Hypothalamus (tissue), 51 donors: ENCODE measurements around the gene PRELID3B.
A peak's percentile ranks its signal among the peaks of the same experiment; 100 is the strongest.
"Not testable (repeated sequence)": the region's sequence is repeated elsewhere in the genome, so short reads cannot be mapped to it uniquely, and the experiment has no call there.

Source experiments
- DNase-seq, 51 donors: peaks; one replicate each; lab custom pipeline; 2025; lab: John Stamatoyannopoulos, UW

PRELID3B gene

DNA sequence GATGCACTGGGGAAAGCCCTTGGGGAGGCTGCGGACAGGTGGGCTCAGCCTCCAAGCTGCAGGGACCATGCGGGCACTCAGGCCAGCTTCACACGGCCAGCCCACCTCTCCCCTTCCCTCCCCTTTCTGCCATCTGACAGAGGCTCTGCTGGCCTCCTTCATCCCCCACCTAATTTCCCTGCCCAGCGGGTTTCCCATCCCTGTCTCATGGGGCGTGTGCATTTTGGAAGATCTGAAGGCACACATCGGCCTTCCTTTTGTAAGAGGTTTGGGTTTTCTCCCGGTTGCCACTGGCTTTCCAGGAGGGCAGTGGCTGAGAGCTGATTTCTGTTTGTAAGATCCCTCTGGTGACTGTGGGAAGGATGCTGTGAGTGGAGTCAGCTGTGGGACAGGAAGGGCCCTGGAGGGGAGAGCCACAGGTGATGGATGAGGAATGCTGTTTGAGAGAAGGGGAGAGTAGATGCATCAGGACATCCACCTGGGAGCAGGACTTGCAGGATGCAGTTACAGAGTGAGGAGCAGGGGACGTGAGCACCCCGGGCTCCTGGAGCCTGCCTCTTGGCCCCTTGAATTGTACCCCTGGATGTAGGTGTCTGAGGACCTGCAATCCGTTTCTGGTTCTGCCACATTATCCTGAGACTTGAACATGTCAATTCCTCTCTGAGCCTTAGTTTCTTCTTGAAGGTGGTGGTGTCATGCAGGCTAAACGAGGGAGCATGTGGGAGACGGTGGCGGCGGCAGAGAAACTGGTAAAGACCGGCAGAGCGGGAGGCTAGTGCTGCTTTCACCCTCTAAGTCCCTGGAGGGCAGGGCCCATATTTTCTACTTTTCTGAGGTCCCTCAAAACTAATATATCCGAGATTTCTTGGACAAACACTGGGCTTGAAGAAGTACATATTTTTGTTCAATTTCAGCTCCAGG is 29.3 kb downstream of the PRELID3B start:
- no peak for DNase-seq

DNA sequence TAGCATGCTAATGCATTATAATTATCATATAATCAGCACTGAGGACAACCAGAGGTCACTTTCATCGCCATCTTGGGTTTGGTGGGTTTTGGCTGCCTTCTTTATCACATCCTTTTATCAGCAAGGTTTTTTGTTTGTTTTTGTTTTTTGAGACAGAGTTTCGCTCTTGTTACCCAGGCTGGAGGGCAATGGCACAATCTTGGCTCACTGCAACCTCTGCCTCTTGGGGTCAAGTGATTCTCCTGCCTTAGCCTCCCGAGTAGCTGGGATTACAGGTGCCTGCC is 30.8 kb downstream of the PRELID3B start:
- DNase-seq: not testable (repeated sequence)

DNA sequence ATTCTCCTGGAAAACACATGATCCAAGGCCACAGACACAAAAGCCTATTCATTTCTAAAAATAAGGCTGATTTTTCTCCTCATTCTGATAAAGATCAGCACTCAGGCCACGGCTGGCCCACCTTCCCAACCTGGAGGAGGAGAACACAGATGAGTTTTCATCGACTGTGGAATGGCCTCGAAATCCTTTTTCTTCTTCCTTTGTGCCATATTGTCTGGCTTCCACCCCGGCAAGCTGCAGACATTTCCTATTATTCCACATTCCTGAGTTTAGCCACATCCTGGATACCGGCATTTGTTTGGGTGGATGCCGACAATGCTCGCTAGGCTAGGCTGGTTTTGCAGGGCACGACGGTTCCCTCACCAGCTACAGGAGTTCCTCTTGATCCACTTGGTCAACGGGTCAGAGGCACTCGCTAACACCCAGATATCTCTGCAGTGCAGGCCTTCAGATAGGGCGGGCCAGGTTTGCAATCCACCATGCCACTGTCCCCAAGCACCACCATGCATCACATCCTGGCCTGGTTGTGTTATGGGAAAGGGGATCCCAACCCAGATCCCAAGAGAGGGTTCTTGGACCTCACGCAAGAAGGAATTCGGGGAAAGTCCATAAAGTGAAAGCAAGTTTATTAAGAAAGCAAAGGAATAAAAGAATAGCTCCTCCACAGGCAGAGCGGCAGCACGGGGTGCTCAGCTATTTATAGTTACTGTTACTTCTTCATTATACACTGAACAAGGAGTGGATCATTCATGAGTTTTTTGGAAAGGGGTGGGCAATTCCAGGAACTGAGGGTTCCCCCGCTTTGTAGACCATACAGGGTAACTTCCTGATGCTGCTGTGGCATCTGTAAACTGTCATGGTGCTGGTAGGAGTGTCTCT is 31.4 kb downstream of the PRELID3B start:
- peak in 1 of 51 donors; percentile 4 for DNase-seq

DNA sequence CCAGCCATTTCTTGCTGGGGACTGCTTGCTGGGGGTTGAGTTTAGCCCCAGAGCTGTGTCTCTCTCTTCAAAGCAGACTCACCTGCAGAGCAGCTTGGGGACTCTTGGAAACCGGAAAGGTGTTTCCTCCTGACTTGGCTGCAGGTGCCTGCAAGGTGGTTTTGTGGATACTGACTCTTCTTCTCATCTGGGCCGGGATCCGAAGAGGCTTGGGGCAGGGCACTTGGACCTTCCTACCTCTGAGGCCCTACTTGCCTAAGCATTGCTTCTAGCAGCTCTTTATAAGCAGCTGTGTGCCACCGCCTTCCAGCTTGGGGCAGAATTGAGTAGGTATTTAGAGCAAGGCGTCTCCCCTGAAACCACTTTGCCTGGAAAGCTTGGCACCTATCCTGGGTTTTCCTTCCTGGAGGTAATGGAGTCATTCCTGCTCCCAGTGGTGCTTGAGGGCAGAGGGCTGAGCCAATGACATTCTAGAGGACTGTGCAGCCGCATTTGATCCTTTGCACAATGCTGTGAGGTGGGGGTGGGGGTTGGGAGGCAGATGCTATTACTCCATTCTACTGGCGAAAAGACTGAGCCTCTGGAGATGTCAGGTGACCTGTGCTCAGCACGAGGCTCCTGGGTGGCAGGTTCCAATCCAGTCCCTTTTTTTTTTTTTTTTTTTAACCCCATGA is 32.1 kb downstream of the PRELID3B start:
- DNase-seq: no peak

- no peak for DNase-seq
Measured at GRCh38 chr20:59008715-59009336, 33.8 kb downstream of the PRELID3B start.

DNA sequence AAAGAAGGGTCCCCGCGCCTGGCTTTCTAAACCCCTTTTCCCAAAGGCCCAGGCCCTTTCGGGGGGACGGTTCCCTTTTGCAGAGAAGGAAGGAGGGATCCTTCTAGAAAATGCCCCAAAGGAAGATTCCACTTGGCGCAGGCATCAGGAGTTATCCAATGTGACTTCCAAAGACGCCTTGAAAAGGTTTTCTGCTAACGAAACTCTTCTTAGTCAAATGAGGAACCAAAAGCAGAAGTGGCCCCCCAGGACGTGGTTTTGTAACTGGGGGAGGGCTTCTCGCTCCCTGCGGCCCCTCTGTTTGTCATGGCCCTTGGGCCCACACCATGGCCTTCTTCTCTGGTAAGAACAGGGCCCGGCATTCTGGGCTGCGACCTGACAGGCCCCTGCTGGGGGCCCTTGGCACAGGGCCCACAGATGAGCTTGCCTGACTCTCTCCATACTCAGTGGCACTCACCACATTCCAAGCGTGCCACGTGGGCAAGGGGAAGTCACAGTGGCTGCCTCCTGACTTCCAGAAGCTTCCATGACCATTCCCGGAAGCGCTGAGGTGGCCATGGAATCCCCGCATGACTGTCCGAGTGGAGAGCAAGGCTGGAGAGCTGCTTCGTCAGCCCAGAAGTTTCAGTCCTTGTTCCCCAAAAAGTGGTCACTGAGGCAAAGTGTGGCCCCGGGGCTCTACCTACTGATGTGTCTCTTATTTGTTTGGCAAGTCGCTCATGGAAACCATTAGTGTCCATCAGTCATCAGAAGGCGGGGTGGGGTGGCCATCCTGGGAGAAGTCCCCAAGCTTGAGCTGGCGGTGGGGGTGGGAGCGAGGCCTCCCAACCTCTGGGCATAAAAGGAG is 34.7 kb downstream of the PRELID3B start:
- peak in 15 of 51 donors; percentile 13 to 53 (median 28) for DNase-seq

DNA sequence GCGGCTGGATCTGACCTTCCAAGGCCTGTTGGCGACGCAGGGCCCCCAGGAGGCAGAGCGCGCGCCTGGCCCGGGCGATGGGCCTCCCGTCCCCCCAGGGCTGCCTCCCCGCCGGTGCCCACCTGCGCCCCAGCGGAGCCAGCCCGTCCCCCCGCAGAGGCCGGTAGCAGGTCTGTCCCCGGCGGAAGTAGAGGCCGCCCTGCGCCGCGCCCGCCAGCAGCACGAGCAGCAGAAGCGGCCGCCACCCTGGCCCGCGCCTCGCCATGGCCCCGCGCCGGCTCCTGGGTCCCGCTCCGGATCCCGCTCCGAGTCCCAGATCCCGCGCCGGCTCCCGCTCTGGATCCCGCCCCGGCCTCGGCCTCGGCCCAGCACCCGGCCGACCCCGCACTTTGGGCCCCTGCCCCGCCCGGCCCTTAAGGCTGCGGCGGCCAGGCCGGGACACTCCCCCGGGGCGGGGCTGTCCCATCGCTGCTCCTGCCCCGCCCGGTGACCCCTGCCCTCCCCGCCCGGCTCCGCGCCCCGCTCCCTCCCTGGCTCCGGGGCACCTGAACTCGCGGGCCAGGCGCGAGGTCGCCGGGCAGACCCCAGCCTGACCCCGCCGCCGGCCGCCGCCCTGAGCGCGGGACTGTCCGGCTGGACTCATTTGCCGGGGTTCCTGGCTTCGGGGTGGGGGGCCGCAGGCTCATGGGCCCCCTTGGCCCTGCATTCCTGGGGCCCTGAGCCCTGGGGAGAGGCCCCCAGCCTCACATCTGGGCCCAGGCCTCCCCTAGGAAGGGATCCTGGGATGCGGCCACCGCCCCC is 35.5 kb downstream of the PRELID3B start, which contains the start of gene CTSZ:
Gene CTSZ (minus strand): TSS at position 391 of the 801 bp plus-strand sequence. CDS start 126 bp downstream, at position 265.
- peak in 10 of 51 donors; percentile 16 to 60 (median 24) for DNase-seq

GRCh38 chr20:59006167-59006863 is 36.3 kb downstream of the PRELID3B start:
- DNase-seq: no peak

GRCh38 chr20:59005523-59006166 is 36.9 kb downstream of the PRELID3B start:
- DNase-seq: no peak

DNA sequence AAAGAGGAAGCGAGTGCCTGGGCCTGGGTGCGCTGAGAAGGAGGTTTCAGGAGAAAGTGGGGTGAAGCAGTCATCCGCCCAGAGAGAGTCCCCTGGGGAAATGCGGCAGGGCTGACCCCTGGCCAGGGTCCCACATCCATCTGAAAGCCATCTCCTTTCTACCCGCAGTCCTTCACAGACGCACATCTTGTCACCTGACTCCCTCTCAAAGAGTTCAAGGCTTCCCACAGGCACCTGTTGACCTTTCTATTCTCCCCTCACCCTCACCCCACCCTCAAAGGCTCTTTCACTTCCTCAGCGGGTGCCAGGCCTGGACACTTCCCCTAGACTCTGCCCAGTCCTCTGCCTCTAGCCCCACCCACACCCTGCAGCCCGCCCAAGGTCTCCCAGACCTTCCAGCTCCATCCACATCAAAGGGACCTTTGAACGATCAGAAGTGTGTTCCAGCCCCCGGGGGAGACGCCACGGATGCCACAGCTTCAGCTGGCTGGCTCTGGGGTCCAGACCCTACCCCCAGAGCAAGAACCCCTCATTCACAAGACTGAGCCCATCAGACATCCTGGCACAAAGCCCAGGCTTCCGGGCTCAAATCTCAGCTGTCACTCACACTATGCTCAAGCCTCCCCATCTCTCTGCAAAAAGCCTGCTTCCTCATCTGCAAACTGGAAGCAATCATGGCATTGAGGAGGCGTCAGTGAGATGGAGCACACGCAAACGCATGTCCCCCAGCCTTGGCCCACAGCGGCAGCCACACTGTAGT is 37.6 kb downstream of the PRELID3B start:
- peak in 13 of 51 donors; percentile 20 to 51 (median 38) for DNase-seq

DNA sequence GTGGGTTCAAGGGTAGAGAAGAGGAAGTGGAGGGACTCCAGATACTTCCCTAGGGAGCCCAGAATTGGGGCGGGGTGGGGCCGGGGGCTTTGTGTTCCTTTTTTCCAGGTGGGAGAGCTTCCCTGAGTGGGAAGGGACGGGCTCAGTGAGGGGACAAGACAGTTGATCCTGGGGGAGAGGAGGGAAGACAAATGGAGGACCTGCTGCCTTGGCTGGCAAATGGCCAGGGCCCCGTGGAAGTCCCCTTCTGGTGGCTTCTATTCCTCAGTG is 38.2 kb downstream of the PRELID3B start:
- peak in 5 of 51 donors; percentile 14 to 29 (median 17) for DNase-seq

DNA sequence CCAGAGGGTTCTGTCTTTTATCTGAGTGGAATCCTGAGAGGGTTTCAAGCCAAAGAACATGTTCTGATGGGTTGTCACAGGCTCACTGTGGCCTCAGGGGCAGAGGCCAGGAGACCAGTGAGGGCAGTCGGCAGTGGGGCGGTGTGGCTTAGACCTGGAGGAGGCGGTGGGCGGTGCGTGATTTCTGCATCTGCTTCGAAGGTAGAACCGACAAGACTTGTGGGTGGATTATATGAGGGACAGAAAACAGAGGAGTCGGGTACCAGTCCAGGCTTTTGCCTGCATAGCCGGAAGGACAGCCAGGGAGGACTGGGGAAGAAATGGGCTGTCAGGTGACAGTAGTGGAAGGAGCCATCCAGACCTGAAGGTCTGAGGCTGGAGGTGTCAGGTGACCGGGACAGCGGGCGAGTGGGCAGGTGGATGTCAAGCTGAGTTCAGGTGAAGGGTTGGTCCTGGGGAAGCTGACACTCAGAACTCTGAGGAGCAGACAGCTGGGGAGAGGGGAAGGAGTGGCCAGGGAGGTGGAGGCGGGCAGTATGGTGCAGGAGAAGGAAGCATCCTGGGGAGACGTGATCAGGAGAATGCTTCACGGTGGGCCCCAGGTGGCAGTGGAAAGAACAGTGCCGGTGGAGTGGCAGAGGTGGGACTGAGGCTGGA is 38.6 kb downstream of the PRELID3B start:
- no peak for DNase-seq

DNA sequence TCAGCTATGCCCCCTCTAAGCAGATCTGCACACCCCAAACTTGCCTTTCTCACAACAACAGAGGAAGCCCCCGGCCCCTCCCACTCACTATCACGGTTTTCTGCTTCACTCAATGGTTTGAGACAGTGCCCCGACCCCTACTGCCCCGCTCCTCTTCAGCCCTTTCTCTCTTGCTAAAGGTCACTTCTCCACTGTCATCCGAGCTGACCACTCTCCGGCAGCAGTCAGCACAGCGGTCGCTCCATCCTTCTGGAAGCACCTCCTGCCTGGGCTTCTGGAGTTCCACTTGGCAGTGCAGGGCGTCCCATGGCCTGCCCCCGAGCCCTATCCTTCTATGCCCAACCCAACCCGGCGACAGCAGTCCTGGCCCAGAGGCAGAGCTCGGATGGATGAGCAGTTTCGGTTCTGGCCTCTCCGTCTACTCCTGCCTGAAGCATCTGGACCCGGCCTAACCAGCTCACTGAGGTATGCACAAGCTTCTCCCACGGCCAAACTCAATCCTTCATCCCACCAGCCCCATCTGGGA is 39.6 kb downstream of the PRELID3B start:
- DNase-seq: peak in 1 of 51 donors; percentile 12

GRCh38 chr20:59002388-59002787 is 40.2 kb downstream of the PRELID3B start:
- no peak for DNase-seq

- DNase-seq: no peak
Measured at GRCh38 chr20:59001449-59002171, 41.0 kb downstream of the PRELID3B start.

GRCh38 chr20:59001068-59001448 is 41.5 kb downstream of the PRELID3B start:
- DNase-seq: no peak
